ENCODE results near the gene CETP.

Gene CETP

GRCh38 chr16:56981729-56982271, 20.1 kb downstream of the CETP start:
- DNase-seq (no peak), ATAC-seq (ENCODE audit: insufficient read depth, low read depth) (no peak)
- Histone ChIP-seq H3K27me3 (ENCODE audit: insufficient read depth, low read length, poor library complexity) (peaks cover 2% of the 10 kb centered on the region), H3K4me1 (ENCODE audit: insufficient read depth, low read length) (no peaks in the 10 kb centered on the region), H3K4me3 (ENCODE audit: low read depth in 1 of 2, low read length in 2 of 2) (no peak overlapping the region), H3K9me3 (ENCODE audit: insufficient read depth, low read length, severe bottlenecking) (no peaks in the 10 kb centered on the region), H3K79me2 (ENCODE audit: insufficient read depth, low read length) (no peaks in the 10 kb centered on the region), H4K20me1 (ENCODE audit: insufficient read depth, low read length) (no peaks in the 10 kb centered on the region), H3K4me2 (ENCODE audit: insufficient read depth, low read length) (no peak overlapping the region), H3K36me3 (ENCODE audit: insufficient read depth, low read length) (no peaks in the 10 kb centered on the region), H2AFZ (ENCODE audit: low read depth, low read length) (no peak overlapping the region), H3K27ac (ENCODE audit: low read length) (no peak overlapping the region), H3K9ac (ENCODE audit: low read depth, low read length) (no peak overlapping the region)
- TF ChIP-seq CTCF (IDR thresholded peaks at IDR 0.05; ENCODE audit: borderline replicate concordance, extremely low read depth, low read length, poor library complexity, severe bottlenecking) (no peak), EZH2 (IDR thresholded peaks at IDR 0.05; ENCODE audit: borderline replicate concordance, low read depth, low read length, severe bottlenecking) (no peak)

GRCh38 chr16:56982695-56983094, 20.9 kb downstream of the CETP start:
- no peak for DNase-seq
- Histone ChIP-seq H3K4me2 (ENCODE audit: insufficient read depth, low read length) (no peak overlapping the region), H3K4me3 (ENCODE audit: low read depth in 1 of 2, low read length in 2 of 2) (no peak overlapping the region), H3K36me3 (ENCODE audit: insufficient read depth, low read length) (no peaks in the 10 kb centered on the region), H3K27me3 (ENCODE audit: insufficient read depth, low read length, poor library complexity) (peaks cover 2% of the 10 kb centered on the region), H3K4me1 (ENCODE audit: insufficient read depth, low read length) (no peaks in the 10 kb centered on the region), H3K79me2 (ENCODE audit: insufficient read depth, low read length) (no peaks in the 10 kb centered on the region), H4K20me1 (ENCODE audit: insufficient read depth, low read length) (no peaks in the 10 kb centered on the region), H3K27ac (ENCODE audit: low read length) (no peak overlapping the region), H3K9ac (ENCODE audit: low read depth, low read length) (no peak overlapping the region), H3K9me3 (ENCODE audit: insufficient read depth, low read length, severe bottlenecking) (no peaks in the 10 kb centered on the region), H2AFZ (ENCODE audit: low read depth, low read length) (no peak overlapping the region)
- ATAC-seq (ENCODE audit: insufficient read depth, low read depth): no peak
- TF ChIP-seq EZH2 (IDR thresholded peaks at IDR 0.05; ENCODE audit: borderline replicate concordance, low read depth, low read length, severe bottlenecking) (no peak), CTCF (IDR thresholded peaks at IDR 0.05; ENCODE audit: borderline replicate concordance, extremely low read depth, low read length, poor library complexity, severe bottlenecking) (no peak)

- Histone ChIP-seq H3K27ac (ENCODE audit: low read length) (no peak overlapping the region), H3K9ac (ENCODE audit: low read depth, low read length) (no peak overlapping the region)
- no peak for DNase-seq
These were observed 21.5 kb downstream of the CETP start for GRCh38 chr16:56983211-56983751.

More at GRCh38 chr16:56983211-56983751, 21.5 kb downstream of the CETP start:
- Histone ChIP-seq H3K4me1 (ENCODE audit: insufficient read depth, low read length) (no peaks in the 10 kb centered on the region), H3K4me3 (ENCODE audit: low read depth in 1 of 2, low read length in 2 of 2) (no peak overlapping the region), H3K4me2 (ENCODE audit: insufficient read depth, low read length) (no peak overlapping the region), H3K9me3 (ENCODE audit: insufficient read depth, low read length, severe bottlenecking) (no peaks in the 10 kb centered on the region), H3K36me3 (ENCODE audit: insufficient read depth, low read length) (no peaks in the 10 kb centered on the region), H2AFZ (ENCODE audit: low read depth, low read length) (no peak overlapping the region), H4K20me1 (ENCODE audit: insufficient read depth, low read length) (no peaks in the 10 kb centered on the region), H3K27me3 (ENCODE audit: insufficient read depth, low read length, poor library complexity) (peaks cover 2% of the 10 kb centered on the region), H3K79me2 (ENCODE audit: insufficient read depth, low read length) (no peaks in the 10 kb centered on the region)
- TF ChIP-seq EZH2 (IDR thresholded peaks at IDR 0.05; ENCODE audit: borderline replicate concordance, low read depth, low read length, severe bottlenecking) (no peak), CTCF (IDR thresholded peaks at IDR 0.05; ENCODE audit: borderline replicate concordance, extremely low read depth, low read length, poor library complexity, severe bottlenecking) (no peak)
- ATAC-seq (ENCODE audit: insufficient read depth, low read depth): no peak
